Endothelial cell of umbilical vein (primary cell): ENCODE measurements around the gene RNASEH2B.

Experiments used
- CTCF ChIP-seq, 2 donors: IDR thresholded peaks; 1 replicate in 1 of 2; 2 replicates in 1 of 2; pipeline ENCODE4 v1.5.1; 2011; ENCODE audit warnings: low read length in 2 of 2, mild to moderate bottlenecking in 2 of 2, moderate library complexity in 2 of 2, control low read depth in 1 of 2, inconsistent platforms in 1 of 2, low read depth in 1 of 2; ENCODE audit not compliant: insufficient read depth in 1 of 2; ENCODE audit errors: extremely low read depth in 1 of 2
- EZH2 ChIP-seq: IDR thresholded peaks from 2 replicates; pipeline ENCODE4 v1.6.1; 2012; ENCODE audit warnings: borderline replicate concordance, low read depth, mild to moderate bottlenecking, moderate library complexity, low read length, inconsistent platforms; ENCODE audit not compliant: severe bottlenecking
- FOS ChIP-seq: IDR thresholded peaks from 2 replicates; pipeline ENCODE4 v1.6.1; 2011; ENCODE audit warnings: mild to moderate bottlenecking, low read length, moderate library complexity, borderline replicate concordance; ENCODE audit not compliant: insufficient read depth
- JUN ChIP-seq: IDR thresholded peaks from 2 replicates; pipeline ENCODE4 v1.6.1; 2011; ENCODE audit warnings: borderline replicate concordance, low read depth; ENCODE audit not compliant: insufficient read length, insufficient read depth
- POLR2A ChIP-seq: IDR thresholded peaks from 2 replicates; pipeline ENCODE4 v1.6.1; 2012; ENCODE audit warnings: low read depth, mild to moderate bottlenecking, control low read depth, low read length
- POLR2AphosphoS5 ChIP-seq: IDR thresholded peaks from 2 replicates; pipeline ENCODE4 v1.6.1; 2012; ENCODE audit warnings: low read depth, mild to moderate bottlenecking, control low read depth, low read length, moderate library complexity; ENCODE audit not compliant: insufficient read depth

GRCh38 chr13:50994651-50995050 lies 85.1 kb downstream of the RNASEH2B start:
- no peak for TF ChIP-seq CTCF (IDR thresholded peaks at IDR 0.05; ENCODE audit: extremely low read depth in 1 of 2, insufficient read depth in 1 of 2, low read depth in 1 of 2, low read length in 2 of 2)
- no peak for TF ChIP-seq POLR2A
- TF ChIP-seq POLR2AphosphoS5, result no peak
- TF ChIP-seq FOS, result no peak
- TF ChIP-seq EZH2, result no peak
- TF ChIP-seq JUN, result no peak
